GM19351 (cell line): ENCODE data around the gene TMTC3.
"Not testable (repeated sequence)": the region's sequence is repeated elsewhere in the genome, so short reads cannot be mapped to it uniquely, and the experiment has no call there.

Experiments used
- ATAC-seq: cut with Tn5 transposase; IDR thresholded peaks from one replicate; pipeline ENCODE4 v1.9.1; 2021; ENCODE audit warnings: mild to moderate bottlenecking, moderate library complexity; ENCODE audit not compliant: unreplicated experiment

Gene TMTC3

GRCh38 chr12:88141774-88142609 lies at the start of gene TMTC3, which contains the start of gene CEP290:
Gene TMTC3, plus strand, starts transcription at chr12:88142307. Its CDS starts 6,009 bp downstream, at chr12:88148316.
Gene CEP290, minus strand, starts transcription at chr12:88142088. Its CDS starts 781 bp downstream, at chr12:88141307.
- ATAC-seq, result peak; percentile 91

- no peak for ATAC-seq
Observed at GRCh38 chr12:88092771-88093170, 49.3 kb upstream of the TMTC3 start.

- no peak for ATAC-seq
Observed at GRCh38 chr12:88093573-88093972, 48.5 kb upstream of the TMTC3 start.

- no peak for ATAC-seq
Observed at GRCh38 chr12:88108021-88108420, 34.1 kb upstream of the TMTC3 start.

- ATAC-seq, result no peak
Observed at GRCh38 chr12:88111074-88111652, 30.9 kb upstream of the TMTC3 start.

GRCh38 chr12:88113871-88114270 lies 28.2 kb upstream of the TMTC3 start:
- no peak for ATAC-seq

- peak; percentile 51 for ATAC-seq
Observed at GRCh38 chr12:88122666-88123065, 19.4 kb upstream of the TMTC3 start.

- ATAC-seq, result no peak
Observed at GRCh38 chr12:88127099-88127498, 15.0 kb upstream of the TMTC3 start.

GRCh38 chr12:88127855-88128254 lies 14.3 kb upstream of the TMTC3 start:
- ATAC-seq, result no peak

- no peak for ATAC-seq
Observed at GRCh38 chr12:88132392-88132791, 9.7 kb upstream of the TMTC3 start.

- not testable (repeated sequence) for ATAC-seq
Observed at GRCh38 chr12:88133181-88133580, 8.9 kb upstream of the TMTC3 start.

- ATAC-seq, result not testable (repeated sequence)
Observed at GRCh38 chr12:88139711-88140110, 2.4 kb upstream of the TMTC3 start.

GRCh38 chr12:88141425-88141773 lies 708 bp upstream of the TMTC3 start:
- ATAC-seq, result no peak

- ATAC-seq, result peak; percentile 6
Observed at GRCh38 chr12:88142610-88142991, 494 bp downstream of the TMTC3 start.

GRCh38 chr12:88144037-88144436 lies 1.9 kb downstream of the TMTC3 start:
- no peak for ATAC-seq

GRCh38 chr12:88144546-88145468 lies 2.7 kb downstream of the TMTC3 start:
- no peak for ATAC-seq

GRCh38 chr12:88145567-88146505 lies 3.7 kb downstream of the TMTC3 start:
- no peak for ATAC-seq

- ATAC-seq, result no peak
Observed at GRCh38 chr12:88150063-88150462, 8.0 kb downstream of the TMTC3 start.

- ATAC-seq, result no peak
Observed at GRCh38 chr12:88153959-88154358, 11.9 kb downstream of the TMTC3 start.

GRCh38 chr12:88156075-88156654 lies 14.1 kb downstream of the TMTC3 start:
- ATAC-seq, result no peak
